Measurements from ENCODE around the gene LYSMD1.

LYSMD1 gene

GRCh38 chr1:151130987-151131586, 34.6 kb downstream of the LYSMD1 start:
- Histone ChIP-seq H3K27ac (ENCODE audit: low read depth, low read length) (no peak overlapping the region), H3K9me3 (ENCODE audit: control insufficient read depth in 1 of 2, low read length in 2 of 2) (no peaks in the 10 kb centered on the region), H3K36me3 (ENCODE audit: control insufficient read depth in 1 of 2, insufficient read depth in 2 of 2, low read length in 2 of 2) (no peaks in the 10 kb centered on the region), H3K4me1 (ENCODE audit: control insufficient read depth in 1 of 2, insufficient read depth in 2 of 2, low read length in 2 of 2) (peaks cover 7 to 14% of the 10 kb centered on the region in 2 donors), H3K9ac (ENCODE audit: low read depth in 1 of 2, low read length in 2 of 2) (peak overlapping the region; percentile 36 to 60), H3K4me3 (ENCODE audit: low read depth in 1 of 2, low read length in 2 of 2) (peak overlapping the region; percentile 68 to 69), H3K27me3 (ENCODE audit: control insufficient read depth in 1 of 2, insufficient read depth in 2 of 2, low read length in 2 of 2) (no peaks in the 10 kb centered on the region)

DNA sequence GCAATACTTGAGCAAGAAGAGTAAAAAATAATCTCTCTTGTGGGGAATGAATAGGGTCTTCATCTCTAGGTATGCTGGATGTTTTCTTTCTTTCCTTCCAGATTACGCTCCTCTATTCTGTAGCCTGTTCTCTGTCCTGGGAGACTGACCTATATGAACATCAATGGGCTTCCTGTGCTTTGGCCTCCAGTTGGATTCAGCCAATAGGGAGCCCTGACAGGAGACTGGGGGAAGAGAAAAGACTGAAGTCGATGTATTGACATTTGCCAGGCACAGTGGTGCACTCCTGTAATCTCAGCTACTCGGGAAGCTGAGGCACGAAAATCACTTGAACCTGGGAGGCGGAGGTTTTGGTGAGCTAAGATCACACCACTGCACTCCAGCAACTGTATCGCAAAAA, 36.9 kb downstream of the LYSMD1 start:
- Histone ChIP-seq H3K4me3 (ENCODE audit: low read depth in 1 of 2, low read length in 2 of 2) (no peak overlapping the region), H3K9ac (ENCODE audit: low read depth in 1 of 2, low read length in 2 of 2) (no peak overlapping the region), H3K36me3 (ENCODE audit: control insufficient read depth in 1 of 2, insufficient read depth in 2 of 2, low read length in 2 of 2) (no peaks in the 10 kb centered on the region), H3K27me3 (ENCODE audit: control insufficient read depth in 1 of 2, insufficient read depth in 2 of 2, low read length in 2 of 2) (no peaks in the 10 kb centered on the region), H3K27ac (ENCODE audit: low read depth, low read length) (no peak overlapping the region), H3K4me1 (ENCODE audit: control insufficient read depth in 1 of 2, insufficient read depth in 2 of 2, low read length in 2 of 2) (peaks cover 7 to 14% of the 10 kb centered on the region in 2 donors), H3K9me3 (ENCODE audit: control insufficient read depth in 1 of 2, low read length in 2 of 2) (no peaks in the 10 kb centered on the region)

GRCh38 chr1:151124763-151125403, 40.8 kb downstream of the LYSMD1 start:
- no peak overlapping the region for H3K9ac ChIP-seq (ENCODE audit: low read depth in 1 of 2, low read length in 2 of 2)
- no peaks in the 10 kb centered on the region for H3K27me3 ChIP-seq (ENCODE audit: control insufficient read depth in 1 of 2, insufficient read depth in 2 of 2, low read length in 2 of 2)
- no peaks in the 10 kb centered on the region for H3K9me3 ChIP-seq (ENCODE audit: control insufficient read depth in 1 of 2, low read length in 2 of 2)
- H3K27ac ChIP-seq (ENCODE audit: low read depth, low read length), result no peak overlapping the region
- no peak overlapping the region for H3K4me3 ChIP-seq (ENCODE audit: low read depth in 1 of 2, low read length in 2 of 2)
- no peaks in the 10 kb centered on the region for H3K4me1 ChIP-seq (ENCODE audit: control insufficient read depth in 1 of 2, insufficient read depth in 2 of 2, low read length in 2 of 2)
- no peaks in the 10 kb centered on the region for H3K36me3 ChIP-seq (ENCODE audit: control insufficient read depth in 1 of 2, insufficient read depth in 2 of 2, low read length in 2 of 2)

DNA sequence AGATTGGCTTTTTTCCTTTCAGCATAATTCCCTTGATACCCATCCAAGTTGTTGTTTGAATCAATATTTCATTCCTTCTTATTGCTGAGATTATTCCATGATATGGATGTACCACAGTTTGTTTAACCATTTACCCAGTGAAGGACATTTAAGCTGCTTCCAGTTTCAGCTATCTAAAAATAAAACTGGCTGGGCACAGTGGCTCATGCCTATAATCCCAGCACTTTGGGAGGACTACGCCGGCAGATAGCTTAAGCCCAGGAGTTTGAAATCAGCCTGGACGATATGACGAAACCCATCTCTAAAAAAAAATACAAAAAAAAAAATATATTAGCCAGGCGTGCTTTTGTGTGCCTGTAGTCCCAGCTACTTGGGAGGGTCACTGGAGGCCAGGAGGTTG, 51.8 kb downstream of the LYSMD1 start:
- no peak overlapping the region for H3K27ac ChIP-seq (ENCODE audit: low read depth, low read length)
- H3K9ac ChIP-seq (ENCODE audit: low read depth in 1 of 2, low read length in 2 of 2), result no peak overlapping the region
- no peak overlapping the region for H3K4me3 ChIP-seq (ENCODE audit: low read depth in 1 of 2, low read length in 2 of 2)
- peaks cover 5 to 11% of the 10 kb centered on the region in 2 donors for H3K36me3 ChIP-seq (ENCODE audit: control insufficient read depth in 1 of 2, insufficient read depth in 2 of 2, low read length in 2 of 2)
- no peaks in the 10 kb centered on the region for H3K27me3 ChIP-seq (ENCODE audit: control insufficient read depth in 1 of 2, insufficient read depth in 2 of 2, low read length in 2 of 2)
- no peaks in the 10 kb centered on the region for H3K9me3 ChIP-seq (ENCODE audit: control insufficient read depth in 1 of 2, low read length in 2 of 2)
- H3K4me1 ChIP-seq (ENCODE audit: control insufficient read depth in 1 of 2, insufficient read depth in 2 of 2, low read length in 2 of 2), result no peaks in the 10 kb centered on the region
